Measurements from ENCODE around the gene GBX2.

GBX2 gene

GRCh38 chr2:236204953-236205352 is 36.8 kb upstream of the GBX2 start:
- TF ChIP-seq CTCF (IDR thresholded peaks at IDR 0.05; ENCODE audit: low read depth, low read length): no peak
- no peak overlapping the region for H3K4me3 ChIP-seq (ENCODE audit: low read depth, low read length)

- H3K4me3 ChIP-seq (ENCODE audit: low read depth, low read length): no peak overlapping the region
- TF ChIP-seq CTCF (IDR thresholded peaks at IDR 0.05; ENCODE audit: low read depth, low read length): no peak
Measured at GRCh38 chr2:236200378-236200777, 32.2 kb upstream of the GBX2 start.

GRCh38 chr2:236196366-236196765 is 28.2 kb upstream of the GBX2 start:
- TF ChIP-seq CTCF (IDR thresholded peaks at IDR 0.05; ENCODE audit: low read depth, low read length): no peak
- H3K4me3 ChIP-seq (ENCODE audit: low read depth, low read length): no peak overlapping the region

GRCh38 chr2:236195726-236196125 is 27.5 kb upstream of the GBX2 start:
- TF ChIP-seq CTCF (IDR thresholded peaks at IDR 0.05; ENCODE audit: low read depth, low read length): no peak
- H3K4me3 ChIP-seq (ENCODE audit: low read depth, low read length): no peak overlapping the region

- H3K4me3 ChIP-seq (ENCODE audit: low read depth, low read length): no peak overlapping the region
- no peak for TF ChIP-seq CTCF (IDR thresholded peaks at IDR 0.05; ENCODE audit: low read depth, low read length)
Measured at GRCh38 chr2:236194786-236195185, 26.6 kb upstream of the GBX2 start.

GRCh38 chr2:236193026-236193425 is 24.8 kb upstream of the GBX2 start:
- no peak overlapping the region for H3K4me3 ChIP-seq (ENCODE audit: low read depth, low read length)
- TF ChIP-seq CTCF (IDR thresholded peaks at IDR 0.05; ENCODE audit: low read depth, low read length): no peak

- TF ChIP-seq CTCF (IDR thresholded peaks at IDR 0.05; ENCODE audit: low read depth, low read length): no peak
- no peak overlapping the region for H3K4me3 ChIP-seq (ENCODE audit: low read depth, low read length)
Measured at GRCh38 chr2:236190674-236191073, 22.5 kb upstream of the GBX2 start.

Data from WI38 (cell line).